H9 (cell line): ENCODE measurements around the gene STRIP1. TPM values are rescaled to one million over a fixed set of nuclear protein-coding genes. Genes with fewer than 3 reads are reported as not detected.

Experiments
- DNase-seq: peaks from one replicate; pipeline ENCODE4 v3.0.0-alpha.2; 2017
- H2AFZ ChIP-seq: one replicate; pipeline ENCODE4 v1.6.1; 2013; ENCODE audit warnings: mild to moderate bottlenecking, low read length, control low read depth, moderate library complexity
- H2AK5ac ChIP-seq: 2 replicates; pipeline ENCODE4 v1.6.1; 2013; ENCODE audit warnings: low read length, control low read depth, mixed read lengths; ENCODE audit not compliant: insufficient read length
- H2BK120ac ChIP-seq: one replicate; pipeline ENCODE4 v1.6.1; 2013; ENCODE audit warnings: low read depth, mild to moderate bottlenecking, low read length, control low read depth, inconsistent platforms; ENCODE audit not compliant: poor library complexity, severe bottlenecking
- H2BK12ac ChIP-seq: 2 replicates; pipeline ENCODE4 v1.6.1; 2013; ENCODE audit warnings: low read length, control low read depth, mixed read lengths, low read depth; ENCODE audit not compliant: insufficient read length
- H2BK15ac ChIP-seq: 2 replicates; pipeline ENCODE4 v1.6.1; 2013; ENCODE audit warnings: low read depth, low read length, control low read depth
- H2BK20ac ChIP-seq: one replicate; pipeline ENCODE4 v1.6.1; 2013; ENCODE audit warnings: low read depth, mild to moderate bottlenecking, low read length, control low read depth, inconsistent platforms; ENCODE audit not compliant: poor library complexity, severe bottlenecking
- H2BK5ac ChIP-seq: 2 replicates; pipeline ENCODE4 v1.6.1; 2013; ENCODE audit warnings: low read length, control low read depth, mixed read lengths; ENCODE audit not compliant: insufficient read length
- H3K14ac ChIP-seq: 2 replicates; pipeline ENCODE4 v1.6.1; 2013; ENCODE audit warnings: low read length, control low read depth; ENCODE audit not compliant: insufficient read depth
- H3K18ac ChIP-seq: 2 replicates; pipeline ENCODE4 v1.6.1; 2013; ENCODE audit warnings: low read depth, mild to moderate bottlenecking, mixed read lengths, low read length, control low read depth; ENCODE audit not compliant: insufficient read length
- H3K23ac ChIP-seq: 2 replicates; pipeline ENCODE4 v1.6.1; 2013; ENCODE audit warnings: low read length, control low read depth, mixed read lengths, low read depth; ENCODE audit not compliant: insufficient read length
- H3K23me2 ChIP-seq: 2 replicates; pipeline ENCODE4 v1.6.1; 2013; ENCODE audit warnings: low read depth, mild to moderate bottlenecking, mixed read lengths, low read length, control low read depth; ENCODE audit not compliant: insufficient read length, poor library complexity, severe bottlenecking
- H3K27ac ChIP-seq: 2 replicates; pipeline ENCODE4 v1.5.1; 2013; ENCODE audit warnings: low read length, control low read depth, mixed read lengths, low read depth; ENCODE audit not compliant: insufficient read length
- H3K27me3 ChIP-seq: 2 replicates; pipeline ENCODE4 v1.6.1; 2013; ENCODE audit warnings: low read length, control low read depth, inconsistent platforms; ENCODE audit not compliant: insufficient read depth
- H3K4ac ChIP-seq: 2 replicates; pipeline ENCODE4 v1.6.1; 2013; ENCODE audit warnings: low read depth, mild to moderate bottlenecking, control low read depth, inconsistent platforms, low read length, moderate library complexity
- H3K4me1 ChIP-seq: 2 replicates; pipeline ENCODE4 v1.6.1; 2013; ENCODE audit warnings: low read length, control low read depth, inconsistent platforms; ENCODE audit not compliant: insufficient read depth
- H3K4me2 ChIP-seq: 2 replicates; pipeline ENCODE4 v1.6.1; 2013; ENCODE audit warnings: low read length, control low read depth, mixed read lengths; ENCODE audit not compliant: insufficient read length, insufficient read depth
- H3K56ac ChIP-seq: 2 replicates; pipeline ENCODE4 v1.6.1; 2013; ENCODE audit warnings: low read depth, mild to moderate bottlenecking, mixed read lengths, low read length, control low read depth; ENCODE audit not compliant: insufficient read length
- H3K79me1 ChIP-seq: 2 replicates; pipeline ENCODE4 v1.6.1; 2013; ENCODE audit warnings: low read depth, mild to moderate bottlenecking, moderate library complexity, low read length, control low read depth, inconsistent platforms; ENCODE audit not compliant: insufficient read depth, poor library complexity, severe bottlenecking
- H3K79me2 ChIP-seq: 2 replicates; pipeline ENCODE4 v1.6.1; 2013; ENCODE audit warnings: low read length, control low read depth, inconsistent platforms; ENCODE audit not compliant: insufficient read depth
- H3K9ac ChIP-seq: 2 replicates; pipeline ENCODE4 v1.6.1; 2013; ENCODE audit warnings: low read length, control low read depth, mixed read lengths; ENCODE audit not compliant: insufficient read length; ENCODE audit errors: extremely low read depth
- H3K9me3 ChIP-seq: one replicate; pipeline ENCODE4 v1.6.1; 2013; ENCODE audit warnings: low read depth, low read length, inconsistent platforms; ENCODE audit not compliant: control insufficient read depth
- H3T11ph ChIP-seq: one replicate; pipeline ENCODE4 v1.6.1; 2013; ENCODE audit warnings: mild to moderate bottlenecking, low read length, control low read depth, inconsistent platforms
- H4K20me1 ChIP-seq: one replicate; pipeline ENCODE4 v1.6.1; 2013; ENCODE audit not compliant: control insufficient read depth, insufficient read length, insufficient read depth
- H4K5ac ChIP-seq: 2 replicates; pipeline ENCODE4 v1.6.1; 2013; ENCODE audit warnings: low read depth, mild to moderate bottlenecking, mixed read lengths, low read length, control low read depth; ENCODE audit not compliant: insufficient read length
- H4K8ac ChIP-seq: replicated peaks from 2 replicates; pipeline ENCODE4 v1.6.1; 2013; ENCODE audit warnings: low read length, control low read depth, mixed read lengths, low read depth; ENCODE audit not compliant: insufficient read length
- H4K91ac ChIP-seq: 2 replicates; pipeline ENCODE4 v1.6.1; 2013; ENCODE audit warnings: low read depth, mild to moderate bottlenecking, moderate library complexity, mixed read lengths, low read length, control low read depth; ENCODE audit not compliant: insufficient read length
- H3K27ac Mint-ChIP-seq, 3 experiments: 2 replicates in 2 of 3; 3 replicates in 1 of 3; pipeline ENCODE4 v1.8.0; 2020 to 2021; ENCODE audit warnings: mixed read lengths in 3 of 3, mild to moderate bottlenecking in 1 of 3, moderate library complexity in 1 of 3
- H3K27me3 Mint-ChIP-seq: 2 replicates; pipeline ENCODE4 v1.8.0; 2021; ENCODE audit warnings: low read depth, mild to moderate bottlenecking, moderate library complexity, mixed read lengths
- H3K36me3 Mint-ChIP-seq, 3 experiments: 2 replicates in 2 of 3; 3 replicates in 1 of 3; pipeline ENCODE4 v1.8.0; 2020 to 2021; ENCODE audit warnings: low read depth in 3 of 3, mixed read lengths in 3 of 3; ENCODE audit not compliant: insufficient read depth in 1 of 3
- H3K4me1 Mint-ChIP-seq, 2 experiments: 2 replicates each; pipeline ENCODE4 v1.8.0; 2020; ENCODE audit warnings: mixed read lengths in 2 of 2
- H3K4me3 Mint-ChIP-seq, 2 experiments: 2 replicates in 1 of 2; 3 replicates in 1 of 2; pipeline ENCODE4 v1.8.0; 2020 to 2021; ENCODE audit warnings: mild to moderate bottlenecking in 2 of 2, mixed read lengths in 2 of 2, moderate library complexity in 1 of 2
- H3K9me3 Mint-ChIP-seq, 2 experiments: 2 replicates in 1 of 2; 3 replicates in 1 of 2; pipeline ENCODE4 v1.8.0; 2020; ENCODE audit warnings: mild to moderate bottlenecking in 2 of 2, mixed read lengths in 2 of 2, moderate library complexity in 1 of 2
- CTCF ChIP-seq: fragments of 200-600 bp; sonication (generic); conservative IDR thresholded peaks from 3 replicates; pipeline ENCODE4 v1.8.0; 2021; ENCODE audit warnings: antibody characterized with exemption, mild to moderate bottlenecking
- WGBS: extraction: QIAGEN DNeasy Blood & Tissue Kit; methylation state at CpG from one replicate; pipeline ENCODE4 v1.1.7; 2013; ENCODE audit warnings: missing lambda C conversion rate, low lambda C conversion rate, mixed read lengths; ENCODE audit not compliant: insufficient read length; ENCODE audit errors: extremely low coverage; 5-methylcytosine and 5-hydroxymethylcytosine counted together
- total RNA-seq: library from RNA; stranded (reverse); gene quantifications from 2 replicates; pipeline ENCODE4 v1.2.1, GENCODE V29; 2021

STRIP1 gene
- total RNA-seq, 1 experiment from 2014 or later, result 43.6 TPM

DNA sequence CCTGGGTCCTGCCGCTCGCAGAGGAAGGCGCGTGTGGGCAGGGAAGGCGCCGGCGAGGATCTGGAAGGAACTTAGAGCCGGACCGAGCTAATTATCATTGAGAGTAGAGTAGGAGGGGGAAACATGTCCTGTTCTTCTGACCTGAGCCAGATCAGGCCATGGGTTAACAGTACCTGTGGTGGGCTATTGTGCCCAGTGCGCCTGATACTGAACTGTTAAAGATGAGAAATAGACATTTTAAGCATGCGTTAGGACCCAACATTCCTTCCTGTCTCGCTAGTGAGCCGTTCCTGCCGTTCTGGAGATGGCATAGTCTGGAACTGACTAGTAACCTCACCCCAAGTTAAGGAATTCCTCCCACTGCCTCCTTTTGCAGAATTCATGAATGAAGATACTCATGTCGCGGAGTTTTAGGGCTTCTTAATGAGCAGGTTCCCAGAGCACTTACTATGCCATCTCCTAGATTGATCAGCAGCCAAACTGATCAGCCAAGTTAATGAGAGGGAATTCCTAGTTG lies 870 bp downstream of the STRIP1 start:
- Histone ChIP-seq H3K14ac (no peak overlapping the region), H3K79me2 (peaks cover 6% of the 10 kb centered on the region; the same call in 1 of the 2 replicates), H2BK20ac (no peak overlapping the region), H3K4ac (no peak overlapping the region), H3K9me3 (no peaks in the 10 kb centered on the region), H3K9ac (peak overlapping the region; percentile 67), H4K8ac (no peak overlapping the region), H3K79me1 (no peaks in the 10 kb centered on the region), H4K20me1 (peaks cover 2% of the 10 kb centered on the region), H2BK120ac (no peak overlapping the region), H4K91ac (no peak overlapping the region), H3T11ph (no peak overlapping the region), H4K5ac (no peak overlapping the region), H3K18ac (no peak overlapping the region), H3K27ac (no peak overlapping the region), H3K23me2 (peaks cover 7% of the 10 kb centered on the region), H2BK5ac (no peak overlapping the region), H3K56ac (no peak overlapping the region), H3K23ac (no peak overlapping the region), H2BK12ac (no peak overlapping the region), H2BK15ac (no peak overlapping the region), H2AK5ac (no peak overlapping the region), H2AFZ (no peak overlapping the region), H3K27me3 (no peaks in the 10 kb centered on the region), H3K4me1 (peaks cover 3% of the 10 kb centered on the region; the same call in 1 of the 2 replicates), H3K4me2 (peak overlapping the region; percentile 98)
- no peak for DNase-seq
- no peaks in the 10 kb centered on the region for H3K9me3 Mint-ChIP-seq
- H3K4me3 Mint-ChIP-seq, result peak overlapping the region; percentile 83 to 91
- peak overlapping the region; percentile 2 to 86 (median 28); a peak in 6 of 7 replicates for H3K27ac Mint-ChIP-seq
- H3K4me1 Mint-ChIP-seq, result peaks cover 23 to 36% of the 10 kb centered on the region in 2 experiments
- WGBS, result no CpG with 5 or more reads among the region's 16 CpGs
- H3K27me3 Mint-ChIP-seq, result no peaks in the 10 kb centered on the region
- TF ChIP-seq CTCF, result no peak
- H3K36me3 Mint-ChIP-seq, result peaks cover 23 to 27% (median 24%) of the 10 kb centered on the region in 3 experiments
